Stimulated activated CD8-positive, alpha-beta memory T cell treated with anti-CD3 and anti-CD28 coated beads, Interleukin-7, amount 100 ng/mL, for 48 hours (primary cell): ENCODE data around the gene NSL1.
A peak's percentile ranks its signal among the peaks of the same experiment; 100 is the strongest.
"Not testable (repeated sequence)": the region's sequence is repeated elsewhere in the genome, so short reads cannot be mapped to it uniquely, and the experiment has no call there.

ENCODE experiments used
- DNase-seq, 2 donors: peaks; one replicate each; pipeline ENCODE4 v3.0.0-alpha.2; 2020; ENCODE audit warnings: low read depth in 1 of 2; ENCODE audit errors: extremely low read depth in 1 of 2

Gene NSL1

DNA sequence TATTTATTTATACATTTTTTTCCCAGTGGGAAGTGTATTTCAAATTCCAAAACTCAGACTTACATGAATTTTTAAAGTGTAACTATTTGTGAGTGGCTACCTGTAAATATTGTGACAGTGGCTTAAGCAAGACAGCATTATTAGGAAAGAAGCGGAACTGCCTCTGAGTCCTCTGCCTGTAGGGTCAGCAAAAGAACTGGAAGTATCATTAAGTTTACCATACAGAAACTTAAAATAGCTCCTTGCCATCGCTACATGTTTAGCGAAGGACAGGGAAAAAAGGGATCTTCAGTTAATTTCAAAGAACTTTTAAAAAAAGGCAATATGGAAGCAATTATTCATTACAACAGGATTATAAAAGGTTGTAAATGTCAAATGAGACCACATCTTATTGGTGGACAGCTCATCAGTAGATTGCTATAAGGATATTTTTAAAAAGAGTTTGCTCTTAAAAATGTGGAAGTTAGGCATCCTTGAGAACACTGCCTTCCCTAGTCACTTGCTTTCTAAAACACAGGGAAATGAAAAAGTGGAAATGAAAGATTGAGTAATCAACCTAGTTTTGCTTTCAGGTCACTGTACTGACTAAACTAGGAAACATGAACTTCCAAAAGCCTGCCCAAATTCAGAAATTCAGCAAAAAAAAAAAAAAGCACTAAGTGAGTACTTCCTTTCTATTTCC, 39.2 kb downstream of the NSL1 start:
- no peak for DNase-seq

DNA sequence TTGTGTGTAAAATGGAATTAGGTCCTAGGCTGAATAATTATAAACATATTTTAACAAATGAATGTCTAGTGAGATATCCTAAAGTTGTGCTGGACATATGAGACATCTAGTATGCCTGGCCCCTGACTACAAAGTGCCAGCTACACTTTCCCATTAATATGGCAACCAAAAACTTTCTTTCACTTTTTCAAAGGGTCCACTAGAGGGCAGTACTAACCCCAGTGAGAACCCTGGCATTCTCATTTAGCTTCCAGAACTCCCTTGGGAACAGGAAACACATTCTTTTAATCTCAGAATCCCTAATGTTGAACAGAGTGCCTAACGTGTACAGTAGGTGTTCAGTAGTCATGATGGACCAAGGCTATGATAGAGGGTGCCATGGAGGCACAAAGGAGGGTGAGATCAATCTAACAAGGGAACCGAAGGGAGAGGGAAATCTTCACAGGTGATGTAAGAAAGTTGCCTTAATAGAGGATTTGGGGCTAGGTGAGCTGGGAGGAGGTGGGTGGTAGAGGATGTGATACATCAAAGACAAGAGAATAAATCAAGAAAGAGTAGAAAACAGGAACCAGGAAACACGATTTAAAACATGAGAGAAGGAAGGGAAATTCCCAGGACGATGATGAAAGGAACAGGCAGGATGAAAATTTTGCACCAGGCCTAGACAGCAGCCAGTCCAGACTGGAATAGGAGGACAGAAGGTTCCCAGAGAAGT, 41.6 kb downstream of the NSL1 start:
- no peak for DNase-seq

DNA sequence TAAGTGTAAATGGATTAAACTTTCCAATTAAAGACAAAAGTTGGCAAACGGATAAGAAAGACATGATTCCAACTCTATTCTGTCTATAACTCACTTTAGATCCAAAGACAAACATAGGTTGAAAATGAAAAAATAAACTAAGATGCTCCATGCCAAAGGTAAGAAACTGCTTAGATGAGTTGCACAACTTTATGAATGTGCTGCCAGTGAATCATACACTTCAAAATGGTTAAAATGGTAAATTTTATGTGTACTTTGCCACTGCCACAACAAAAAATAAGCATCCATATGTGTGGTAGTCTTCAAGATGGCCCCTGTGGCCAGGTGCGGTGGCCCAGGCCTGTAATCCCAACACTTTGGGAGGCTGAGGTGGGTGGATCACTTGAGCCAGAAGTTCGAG, 45.0 kb downstream of the NSL1 start:
- no peak for DNase-seq

DNA sequence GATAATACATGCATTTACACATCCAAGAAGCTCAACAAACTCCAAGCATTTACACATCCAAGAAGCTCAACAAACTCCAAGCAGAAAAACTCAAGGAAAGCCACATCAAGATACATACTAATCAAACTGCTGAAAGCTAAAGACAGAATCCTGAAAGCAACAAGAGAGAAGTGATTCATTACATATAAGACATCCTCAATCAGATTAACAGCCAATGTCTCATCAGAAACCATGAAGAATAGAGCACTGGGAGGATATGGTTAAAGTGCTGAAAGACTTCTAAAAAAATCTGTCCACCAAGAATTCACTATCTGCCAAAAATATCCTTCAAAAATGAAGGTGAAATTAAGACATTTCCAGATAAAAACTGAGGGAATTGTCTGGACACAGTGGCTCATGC, 46.3 kb downstream of the NSL1 start:
- no peak for DNase-seq

DNA sequence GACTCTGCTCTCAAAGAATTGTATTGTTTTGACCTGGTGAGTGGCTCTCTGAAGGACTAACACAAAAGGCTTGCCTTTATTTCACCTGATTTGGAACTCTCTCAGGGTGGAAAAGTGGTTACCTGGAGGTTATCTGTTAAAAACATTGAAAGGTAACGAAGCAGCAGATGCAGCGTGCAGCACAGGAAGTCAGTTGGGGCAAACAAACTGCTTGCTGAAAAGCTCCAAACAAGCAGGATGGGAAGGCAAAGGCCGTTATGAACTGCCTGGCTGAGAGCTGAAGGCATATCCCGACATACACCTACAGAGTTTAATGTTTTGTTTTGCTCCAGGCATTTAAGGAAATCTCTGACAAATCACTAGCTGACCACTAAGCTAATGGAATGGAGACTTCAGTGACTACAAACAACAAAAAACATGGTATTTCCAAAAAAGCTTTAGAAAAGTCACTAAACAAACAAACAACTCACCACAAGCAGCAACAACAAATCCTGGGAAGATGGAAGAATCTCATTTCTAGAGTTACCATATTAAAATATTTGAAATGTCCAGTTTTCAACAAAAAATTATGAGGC, 47.6 kb downstream of the NSL1 start:
- DNase-seq: no peak

DNA sequence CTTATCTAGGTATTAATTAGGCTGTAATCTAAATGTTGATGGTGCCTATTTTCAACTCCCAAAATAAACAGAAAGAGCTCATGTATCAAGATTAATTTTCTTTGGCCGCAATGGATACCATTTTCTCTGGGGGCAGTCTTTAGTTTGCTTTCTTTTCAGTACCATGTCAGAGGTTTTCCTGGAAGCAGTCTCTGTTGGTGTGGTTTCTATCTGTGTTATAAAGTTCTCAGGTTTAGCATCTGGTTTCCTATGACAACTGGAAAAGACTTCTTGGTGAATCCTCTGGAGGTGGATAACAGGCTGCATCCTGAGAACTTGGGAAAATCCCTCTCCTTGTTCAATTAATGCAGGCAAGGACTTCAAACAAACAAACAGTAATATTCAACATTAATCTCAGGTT, 53.2 kb downstream of the NSL1 start:
- no peak for DNase-seq

DNA sequence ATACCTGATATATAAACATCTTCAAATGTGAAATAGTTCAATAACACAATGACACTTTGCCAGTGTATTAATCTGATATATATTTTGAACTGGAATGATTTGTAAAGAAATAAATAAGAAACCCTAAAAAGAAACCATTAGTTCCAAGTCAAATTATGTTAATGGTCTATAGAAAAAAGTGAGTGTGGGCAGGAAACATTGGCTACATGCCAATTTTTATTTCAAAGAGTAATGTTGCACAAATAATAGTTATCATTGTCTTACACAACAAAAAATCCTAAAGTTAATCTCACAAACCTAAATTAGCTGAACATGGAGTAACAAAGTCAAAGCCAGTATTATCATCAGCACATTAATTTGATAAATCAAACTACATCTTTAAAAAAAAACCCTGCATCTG, 54.0 kb downstream of the NSL1 start:
- no peak for DNase-seq

DNA sequence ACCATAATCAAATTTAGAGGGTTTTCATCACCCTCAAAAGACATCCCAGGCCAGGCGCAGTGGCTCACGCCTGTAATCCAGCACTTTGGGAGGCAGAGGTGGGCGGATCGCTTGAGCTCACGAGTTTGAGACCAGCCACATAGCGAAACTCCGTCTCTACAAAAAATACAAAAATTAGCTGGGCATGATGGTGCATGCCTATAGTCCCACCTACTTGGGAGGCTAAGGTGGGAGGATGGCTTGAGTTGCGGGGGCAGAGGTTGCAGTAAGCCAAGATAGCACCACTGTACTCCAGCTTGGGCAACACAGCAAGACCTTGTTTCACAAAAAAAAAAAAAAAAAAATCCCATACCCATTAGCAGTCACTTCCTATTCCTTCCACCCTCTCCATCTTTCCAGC, 58.5 kb downstream of the NSL1 start:
- DNase-seq: no peak

DNA sequence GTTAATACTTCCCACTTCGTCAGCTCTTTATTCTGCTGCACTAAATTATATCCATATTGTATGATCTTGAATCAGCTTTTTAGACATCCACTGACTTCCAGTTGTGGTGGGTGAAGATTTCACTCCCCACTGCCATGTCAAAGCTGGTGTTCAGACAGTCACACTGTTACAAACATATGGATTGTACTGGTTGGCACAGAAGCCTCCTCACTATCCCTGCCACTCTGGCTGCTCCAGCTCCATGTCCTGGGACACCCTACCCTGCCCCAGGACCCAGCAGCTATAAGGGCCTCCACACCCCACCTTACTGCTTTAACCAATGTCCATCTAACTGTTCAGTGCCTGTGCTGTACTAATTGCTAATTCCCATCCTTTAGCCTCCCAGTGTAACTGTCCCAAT, 59.9 kb downstream of the NSL1 start:
- no peak for DNase-seq

DNA sequence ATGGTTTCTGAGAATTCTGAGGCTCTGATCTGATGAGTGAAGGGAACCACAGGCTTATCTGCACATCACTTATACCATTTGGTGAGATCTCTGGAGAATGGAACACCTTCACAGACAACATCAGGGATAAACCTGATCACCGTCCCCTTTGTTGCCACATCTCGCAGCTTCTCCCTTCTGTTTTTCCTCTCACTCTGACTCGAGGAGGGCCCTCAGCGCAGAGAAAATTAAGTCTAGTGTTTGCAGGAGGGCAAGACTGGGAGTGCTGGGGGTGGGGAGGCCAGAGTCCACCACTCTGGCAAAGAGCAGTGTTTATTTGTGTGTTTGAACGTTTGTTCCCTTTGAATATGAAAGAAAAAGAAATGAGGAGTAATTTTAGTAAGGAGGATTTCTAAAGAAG, 63.0 kb downstream of the NSL1 start:
- no peak for DNase-seq

DNA sequence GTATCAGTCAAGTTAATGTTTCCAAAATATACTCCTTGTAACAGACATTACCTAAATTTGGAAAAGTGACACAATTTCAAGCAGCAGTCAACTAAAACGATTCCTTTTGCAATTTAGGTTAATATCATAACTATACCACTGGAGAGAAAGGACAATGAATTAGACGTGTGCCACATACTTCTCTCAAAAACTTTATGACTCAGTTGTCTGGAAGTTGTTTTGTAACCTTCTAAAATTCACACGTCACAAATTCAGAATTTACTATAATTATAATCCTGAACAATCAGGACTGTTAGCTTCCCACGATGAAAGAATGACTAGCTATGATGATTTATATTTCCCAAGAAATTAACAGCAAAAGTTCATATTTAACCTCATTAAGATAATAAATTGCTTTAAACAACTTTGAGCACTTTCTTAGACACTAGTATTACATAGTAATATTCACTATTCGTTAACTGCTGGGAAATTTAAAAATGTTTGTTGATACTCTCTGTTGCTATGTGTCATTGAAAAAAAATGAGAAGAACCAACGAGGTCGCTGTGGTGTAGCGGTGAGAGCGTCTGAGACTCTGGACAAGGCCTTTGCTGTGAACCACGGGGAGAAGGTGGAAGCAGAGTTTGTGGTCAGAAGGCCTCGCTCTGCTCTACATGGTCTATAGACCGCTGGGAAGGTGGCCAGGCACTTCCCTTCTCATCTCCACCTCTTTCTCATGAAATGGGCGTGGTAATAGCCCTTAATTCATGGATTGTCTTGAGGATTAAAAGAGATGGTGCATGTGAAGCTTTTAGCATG, 64.0 kb downstream of the NSL1 start:
- DNase-seq: no peak

DNA sequence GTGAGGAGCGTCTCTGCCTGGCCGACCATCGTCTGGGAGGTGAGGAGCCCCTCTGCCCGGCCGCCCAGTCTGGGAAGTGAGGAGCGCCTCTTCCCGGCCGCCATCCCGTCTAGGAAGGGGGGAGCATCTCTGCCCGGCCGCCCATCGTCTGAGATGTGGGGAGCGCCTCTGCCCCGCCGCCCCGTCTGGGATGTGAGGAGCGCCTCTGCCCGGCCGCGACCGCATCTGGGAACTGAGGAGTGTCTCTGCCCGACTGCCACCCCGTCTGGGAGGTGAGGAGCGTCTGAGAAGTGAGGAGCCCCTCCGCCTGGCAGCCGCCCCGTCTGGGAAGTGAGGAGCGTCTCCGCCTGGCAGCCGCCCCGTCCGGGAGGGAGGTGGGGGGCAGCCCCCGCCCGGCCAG, 66.9 kb downstream of the NSL1 start:
- not testable (repeated sequence) for DNase-seq

DNA sequence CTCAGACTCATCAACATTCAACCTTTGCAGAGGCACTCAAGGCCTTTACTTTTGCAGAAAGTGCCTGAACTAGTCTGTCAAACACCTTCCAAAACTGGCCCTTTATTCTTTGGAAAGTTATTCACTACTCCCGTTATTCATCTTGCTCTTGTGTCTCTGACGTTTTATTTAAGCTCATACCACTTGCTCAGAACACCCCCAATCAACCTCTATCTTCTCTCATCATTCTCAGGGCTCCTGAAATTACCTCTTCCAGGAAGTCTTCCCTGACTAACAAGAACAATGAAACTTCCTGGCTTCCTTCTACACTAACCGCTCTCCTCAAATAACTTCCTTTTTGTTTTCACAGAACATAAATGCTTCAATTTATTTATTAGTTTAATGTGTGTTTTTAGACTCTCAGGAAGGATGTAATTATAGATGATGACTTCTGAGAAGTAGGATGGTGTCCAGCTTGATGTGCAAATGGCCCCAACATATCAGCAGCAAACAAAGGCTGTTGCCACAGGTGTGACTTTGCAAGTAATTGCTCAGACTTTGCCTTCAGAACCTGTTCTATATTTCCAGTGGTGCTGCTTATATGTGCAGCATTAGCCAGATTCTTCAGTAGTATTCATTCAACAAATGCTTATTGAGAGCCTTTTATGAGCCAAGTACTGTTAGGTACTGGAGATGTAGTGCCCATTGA, 69.2 kb downstream of the NSL1 start:
- no peak for DNase-seq

DNA sequence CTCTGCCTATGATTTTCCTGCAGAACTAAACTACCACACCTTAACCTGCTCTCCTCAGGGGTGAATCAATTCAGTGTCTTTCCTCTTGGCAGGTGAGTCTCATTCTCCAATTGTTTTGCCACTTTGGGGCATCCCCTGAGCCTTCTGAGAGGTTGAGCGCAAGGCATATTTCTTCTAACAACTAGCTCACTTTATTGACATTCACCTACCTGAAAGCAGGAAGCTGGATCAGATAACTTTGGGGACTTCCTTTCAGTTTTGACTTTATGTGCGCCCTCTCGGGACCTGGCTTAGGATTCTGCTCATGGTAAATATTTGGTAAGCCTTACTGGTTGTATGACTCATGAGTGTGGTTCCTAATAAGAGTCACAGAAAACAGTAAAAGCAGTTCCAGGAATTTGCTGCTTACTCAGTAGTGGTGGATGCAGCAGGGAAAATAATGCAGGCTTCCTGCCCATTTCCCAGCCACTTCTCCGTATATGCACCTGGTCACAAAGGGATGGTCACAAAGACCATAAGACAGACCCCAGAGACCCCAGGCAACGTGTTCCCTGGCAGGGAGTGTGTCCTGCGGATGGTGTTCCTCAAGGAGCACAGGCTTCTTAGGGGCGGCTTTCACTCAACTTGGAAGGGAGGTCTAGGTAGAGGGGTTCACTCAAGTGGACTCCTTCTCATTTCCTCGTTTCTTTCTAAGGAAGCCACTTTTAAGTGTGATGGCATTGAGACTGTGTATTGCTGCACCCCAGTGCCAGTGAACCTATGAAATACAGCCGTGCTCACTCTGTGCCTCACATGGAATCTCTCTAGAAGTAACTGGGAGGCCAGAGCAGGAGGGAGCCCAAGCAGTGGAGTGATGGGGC, 70.0 kb downstream of the NSL1 start:
- DNase-seq: peak; percentile 29 to 53

DNA sequence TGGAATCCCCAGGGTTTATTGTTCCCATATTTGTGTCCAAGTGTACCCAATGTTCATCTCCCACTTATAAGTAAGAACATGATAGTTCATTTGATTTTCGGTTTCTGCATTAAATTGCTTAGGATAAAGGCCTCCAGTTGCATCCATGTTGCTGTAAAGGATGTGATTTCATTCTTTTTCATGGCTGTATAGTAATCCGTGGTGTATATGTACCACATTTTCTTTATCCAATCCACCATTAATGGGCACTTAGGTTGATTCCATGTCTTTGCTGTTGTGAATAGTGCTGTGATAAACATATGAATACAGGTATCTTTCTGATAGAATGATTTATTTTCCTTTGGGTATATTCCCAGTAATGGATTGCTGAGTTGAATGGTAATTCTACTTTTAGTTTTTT, 71.9 kb downstream of the NSL1 start:
- no peak for DNase-seq

DNA sequence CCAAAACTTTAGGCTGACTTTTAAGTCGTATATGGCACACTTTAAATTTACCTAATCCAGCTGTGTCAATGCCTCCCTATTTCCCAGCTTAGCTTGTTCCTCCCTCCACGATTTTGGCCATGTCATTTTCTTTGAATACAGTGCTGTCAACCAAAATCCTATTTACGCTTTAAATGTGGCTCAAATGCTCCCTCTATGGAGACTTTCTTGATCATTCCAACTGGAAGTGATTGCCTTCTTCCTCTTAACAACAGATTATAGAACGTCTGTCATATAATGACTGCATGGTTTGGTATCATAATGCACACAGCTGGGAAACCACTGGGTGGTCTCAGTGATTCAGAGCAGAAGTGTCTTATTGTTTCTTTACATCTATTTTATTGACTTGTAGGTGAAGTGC, 73.1 kb downstream of the NSL1 start:
- DNase-seq: no peak

DNA sequence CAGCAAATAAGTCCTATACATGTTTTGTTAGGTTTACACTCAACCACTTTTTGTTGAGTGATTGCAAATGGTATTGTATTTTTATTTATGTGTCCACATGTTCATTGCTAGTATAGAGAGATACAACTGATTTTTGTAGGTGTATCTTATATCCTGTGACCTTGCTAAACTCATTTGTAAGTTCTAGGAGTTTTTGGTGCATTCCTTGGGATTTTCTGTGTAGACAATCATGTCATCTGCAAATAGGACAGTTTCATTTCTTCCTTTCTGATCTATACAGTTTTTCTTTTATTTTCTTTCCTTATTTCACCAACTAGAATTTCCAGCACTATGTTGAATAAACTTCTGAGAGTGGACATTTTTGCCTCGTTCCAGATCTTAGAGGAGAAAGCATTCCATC, 75.4 kb downstream of the NSL1 start:
- DNase-seq: no peak

DNA sequence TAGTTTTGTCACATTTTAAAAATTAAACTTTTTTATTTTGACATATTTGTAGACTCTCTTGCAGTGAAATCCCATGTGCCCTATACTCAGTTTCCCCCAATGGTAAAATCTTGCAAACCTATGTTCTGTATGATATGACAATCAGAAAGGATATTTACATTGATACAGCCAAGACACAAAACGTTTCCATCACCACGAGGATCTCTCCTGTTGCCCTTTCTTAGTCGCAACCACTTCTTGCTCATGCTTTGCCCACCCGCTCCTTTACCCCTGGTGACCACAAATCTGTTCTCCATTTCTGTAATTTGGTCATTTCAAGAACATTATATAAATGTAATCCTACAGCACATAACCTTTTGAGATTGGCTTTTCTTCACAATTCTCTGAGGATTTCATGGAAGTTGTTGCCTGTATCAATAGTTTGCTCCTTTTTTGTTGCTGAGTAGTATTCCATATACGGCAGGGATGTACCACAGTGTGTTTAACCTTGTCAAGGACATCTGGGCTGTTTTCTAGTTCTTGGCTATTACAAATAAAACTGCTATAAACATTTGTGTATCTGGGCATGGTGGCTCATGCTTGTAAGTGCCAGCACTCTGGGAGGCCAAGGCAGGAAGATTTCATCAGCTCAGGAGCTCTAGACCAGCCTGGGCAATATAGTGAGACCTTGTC, 78.0 kb downstream of the NSL1 start:
- DNase-seq: no peak

DNA sequence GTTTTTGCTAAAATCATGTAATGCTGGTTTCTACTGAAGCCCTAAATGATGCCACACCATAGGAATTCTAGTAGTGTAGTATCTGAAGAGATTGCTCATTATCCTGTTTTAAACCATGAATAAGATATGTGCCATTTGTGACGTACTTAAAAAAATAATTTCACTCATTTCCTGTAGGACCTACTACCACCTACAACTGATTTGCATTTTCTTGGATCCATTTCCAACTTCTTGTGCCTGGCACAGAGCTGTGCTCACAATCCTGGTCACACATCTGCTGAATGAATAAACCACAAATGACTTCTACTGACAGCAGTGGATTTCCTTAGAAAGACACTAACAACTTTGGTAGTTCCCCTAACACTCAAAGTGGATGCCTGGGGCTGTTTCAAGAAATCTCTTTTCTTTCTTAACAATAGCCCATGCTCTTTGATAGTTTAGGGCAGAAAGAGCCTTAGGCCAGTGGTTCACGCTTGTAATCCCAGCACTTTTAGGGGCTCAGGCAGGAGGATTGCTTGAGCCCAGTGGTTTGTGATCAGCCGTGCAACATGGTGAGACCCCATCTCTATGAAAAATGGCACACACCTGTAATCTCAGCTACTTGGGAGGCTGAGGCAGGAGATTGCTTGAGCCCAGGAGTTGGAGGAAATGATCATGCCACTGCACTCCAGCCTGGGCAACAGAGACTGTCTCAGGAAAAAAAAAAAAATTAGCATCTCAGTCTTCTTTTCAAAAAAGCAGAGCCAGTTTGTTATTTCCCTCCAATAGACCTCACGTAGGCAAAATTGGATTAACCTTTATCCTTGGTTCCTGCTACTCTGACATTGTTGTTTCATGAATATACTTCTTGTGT, 78.9 kb downstream of the NSL1 start:
- no peak for DNase-seq
